NK-92 (cell line): ENCODE results near the gene CAMK2A.
"Not testable (repeated sequence)": the region's sequence is repeated elsewhere in the genome, so short reads cannot be mapped to it uniquely, and the experiment has no call there.

Experiments used
- DNase-seq: peaks from one replicate; lab custom pipeline; 2025; ENCODE audit not compliant: unreplicated experiment; lab: John Stamatoyannopoulos, UW

The CAMK2A gene

GRCh38 chr5:150255659-150256409, 33.7 kb downstream of the CAMK2A start:
- DNase-seq, result no peak

DNA sequence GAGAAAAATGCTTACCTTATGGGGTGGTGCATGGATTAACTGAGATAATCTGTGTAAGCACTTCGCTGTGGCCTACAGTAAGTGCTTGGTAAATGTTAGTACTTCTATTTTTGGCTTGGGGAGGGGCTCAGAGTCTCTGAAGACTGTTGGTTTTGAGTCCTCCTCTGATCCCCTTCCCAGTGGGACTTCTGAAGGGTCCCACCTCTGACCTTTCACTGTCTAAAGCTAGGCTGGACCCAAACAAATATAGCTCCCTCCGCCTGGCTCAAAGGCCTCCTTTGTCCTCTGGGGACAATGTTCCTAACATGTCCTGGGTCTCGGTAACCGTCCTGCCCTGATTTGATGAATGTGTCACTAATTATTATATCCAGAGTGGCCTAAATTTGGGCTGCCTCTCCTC, 34.8 kb downstream of the CAMK2A start:
- DNase-seq, result no peak

DNA sequence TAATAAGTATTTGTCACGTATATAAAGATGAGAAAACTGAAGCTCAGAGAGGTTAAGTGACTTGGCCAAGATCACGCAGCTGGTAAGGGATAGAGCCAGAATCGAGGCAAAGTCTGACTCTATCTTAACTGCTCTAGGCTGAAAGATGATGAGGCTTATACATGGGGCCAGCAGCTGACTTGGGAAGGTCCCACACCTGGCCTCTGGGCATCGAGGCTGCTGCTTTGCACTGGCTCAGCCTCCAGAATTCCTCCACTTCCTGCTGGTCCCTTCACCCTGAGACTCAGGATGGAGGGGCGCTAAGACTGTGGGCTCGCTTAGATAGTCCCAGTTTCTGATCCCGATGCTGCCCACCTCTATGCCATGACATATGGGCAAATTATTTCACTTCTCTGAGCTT, 35.2 kb downstream of the CAMK2A start:
- no peak for DNase-seq

- no peak for DNase-seq
Observed at GRCh38 chr5:150253416-150254208, 36.0 kb downstream of the CAMK2A start.

DNA sequence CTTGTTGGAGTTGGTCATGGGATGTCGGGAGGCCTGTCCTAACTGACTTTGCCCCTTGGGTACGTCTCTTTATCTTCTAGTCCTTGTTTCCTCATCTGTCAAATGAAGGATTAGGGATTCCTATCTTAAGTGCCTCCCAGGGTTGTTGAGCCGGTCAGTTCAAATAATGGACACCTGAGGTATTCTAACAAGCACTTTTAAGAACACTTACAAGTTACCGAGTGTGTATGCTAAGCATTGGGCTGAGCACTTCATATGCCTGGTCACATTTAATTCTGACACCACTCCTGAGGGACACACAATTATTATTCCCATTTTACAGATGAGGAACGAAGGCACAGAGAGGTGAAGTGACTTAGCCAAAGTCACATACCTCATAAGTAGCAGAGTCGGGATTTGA, 37.1 kb downstream of the CAMK2A start:
- DNase-seq, result no peak

GRCh38 chr5:150251504-150251903, 38.1 kb downstream of the CAMK2A start:
- no peak for DNase-seq

GRCh38 chr5:150249744-150250143, 39.8 kb downstream of the CAMK2A start:
- DNase-seq, result no peak

DNA sequence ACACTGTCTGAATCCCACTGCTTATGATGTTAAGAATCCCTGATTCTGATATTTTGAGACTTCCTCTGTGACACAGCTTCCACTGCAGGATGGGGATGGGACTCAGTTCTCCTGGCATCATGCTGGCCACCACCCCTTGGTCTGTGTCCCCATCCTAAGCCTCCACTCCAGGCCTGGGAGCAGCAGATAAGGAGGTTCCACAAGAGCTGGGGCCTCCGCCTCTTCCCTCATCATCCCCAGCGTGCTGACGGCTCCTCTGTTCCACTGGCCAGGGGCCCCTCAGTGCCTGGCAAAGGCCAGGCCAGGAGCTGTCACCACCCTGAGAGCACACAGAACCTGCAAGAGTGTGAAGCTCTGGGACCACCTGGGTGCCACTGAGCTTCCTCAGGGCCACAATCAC, 40.6 kb downstream of the CAMK2A start:
- DNase-seq, result no peak

GRCh38 chr5:150248493-150248892, 41.1 kb downstream of the CAMK2A start:
- DNase-seq, result not testable (repeated sequence)

GRCh38 chr5:150247726-150248125, 41.8 kb downstream of the CAMK2A start:
- DNase-seq, result no peak

DNA sequence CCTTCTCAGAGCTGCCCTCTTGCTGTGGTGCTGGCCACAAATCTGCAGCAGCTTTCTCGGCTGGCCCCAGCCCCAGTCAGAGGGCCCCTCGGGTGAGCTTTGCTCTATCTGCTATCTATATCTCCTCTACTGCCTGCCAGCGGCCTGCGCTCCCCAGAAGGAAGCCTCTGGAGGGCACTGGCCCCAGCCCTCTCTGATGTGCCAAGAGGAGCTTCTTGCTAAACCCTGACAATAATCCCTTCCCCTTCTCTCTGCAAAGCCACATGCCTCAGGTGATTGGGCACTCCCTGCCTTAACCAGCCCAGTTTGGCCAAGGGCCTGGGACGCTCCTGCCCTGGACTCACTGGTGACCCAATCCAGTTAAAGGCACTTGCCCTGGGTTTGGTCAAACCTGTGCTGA, 42.7 kb downstream of the CAMK2A start:
- no peak for DNase-seq

GRCh38 chr5:150246429-150246828, 43.1 kb downstream of the CAMK2A start:
- DNase-seq, result no peak

GRCh38 chr5:150245808-150246207, 43.8 kb downstream of the CAMK2A start:
- no peak for DNase-seq

DNA sequence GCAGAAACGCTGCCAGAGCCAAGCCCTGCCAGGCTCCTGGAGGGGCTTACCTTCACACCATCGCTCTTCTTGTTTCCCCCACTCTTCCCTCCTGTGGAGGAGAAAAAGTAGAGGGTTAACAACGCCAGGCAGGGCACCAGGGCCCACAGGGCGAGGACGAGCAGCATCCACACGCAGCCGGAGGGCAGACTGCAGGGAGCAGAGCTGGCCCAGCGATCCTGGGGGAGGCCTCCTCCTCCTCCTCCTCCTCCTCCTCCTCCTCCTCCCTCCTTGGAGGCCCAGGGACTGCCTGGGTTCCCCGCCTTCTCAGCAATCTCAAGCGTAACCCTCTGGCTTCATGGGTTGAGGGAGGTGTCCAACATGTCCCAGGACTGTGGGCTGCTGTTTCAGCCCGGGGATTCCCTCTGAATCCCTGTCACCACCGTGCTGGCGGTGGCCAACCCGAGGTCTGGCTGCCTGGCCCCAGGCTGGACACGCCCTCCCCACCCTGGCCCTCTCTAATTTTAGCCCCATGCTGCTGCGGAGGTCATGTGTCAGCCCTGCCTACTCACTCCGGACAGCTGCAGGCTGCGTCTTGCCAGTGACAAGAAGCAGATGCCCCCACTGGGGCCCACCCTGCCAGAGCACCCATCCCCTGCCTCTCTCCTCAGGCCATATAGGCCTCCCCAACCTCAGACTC, 44.3 kb downstream of the CAMK2A start:
- no peak for DNase-seq

DNA sequence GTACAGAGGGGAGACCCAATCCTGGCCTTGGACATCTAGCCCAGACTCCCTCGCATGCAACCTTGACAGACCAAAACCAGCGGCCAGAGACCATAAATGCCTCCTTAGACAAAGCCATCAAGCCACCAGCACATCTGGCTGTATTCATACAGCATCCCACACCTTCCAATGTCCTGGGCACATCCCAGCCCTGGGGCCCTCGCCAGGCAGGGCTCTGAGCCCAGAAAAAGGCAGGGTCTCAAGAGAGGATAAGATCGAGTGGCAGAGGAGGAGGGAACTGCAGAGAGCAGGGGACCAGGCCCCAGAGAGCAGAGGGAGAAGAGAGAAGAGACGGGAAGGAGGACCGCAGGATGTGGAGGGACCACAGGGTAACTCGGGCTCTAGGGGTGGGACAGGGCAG, 45.4 kb downstream of the CAMK2A start:
- DNase-seq, result no peak

GRCh38 chr5:150243590-150243989, 46.0 kb downstream of the CAMK2A start:
- no peak for DNase-seq

DNA sequence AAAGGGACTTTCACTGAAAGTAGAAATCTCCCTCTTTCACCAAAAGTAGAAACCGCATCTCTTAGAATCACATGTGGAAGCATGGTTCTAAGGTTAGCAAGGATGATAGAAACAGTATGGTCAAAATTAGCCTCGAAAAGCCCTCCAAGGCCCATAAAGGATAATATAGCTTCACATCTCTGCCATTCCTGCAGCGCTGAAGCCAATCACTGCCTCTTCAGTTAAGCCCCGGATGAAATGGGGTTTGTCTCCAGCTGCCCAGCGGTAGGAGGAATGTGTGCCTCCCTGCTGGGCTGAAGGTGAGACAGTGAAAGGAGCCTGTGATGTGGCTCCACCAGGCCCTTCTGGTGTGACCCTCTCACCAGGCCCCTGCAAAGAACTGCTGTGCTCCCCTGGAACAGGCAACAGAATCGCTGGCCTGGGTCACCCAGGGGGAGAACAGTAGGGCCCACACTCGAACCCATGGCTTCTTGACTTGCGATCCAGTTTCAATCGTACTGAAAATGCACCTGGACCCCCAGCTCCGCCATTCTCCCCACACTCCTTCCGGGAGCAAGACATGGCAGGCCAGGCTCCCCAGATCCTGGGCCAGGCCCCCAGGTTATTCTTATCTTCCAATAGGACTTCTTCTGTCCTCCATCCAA, 47.2 kb downstream of the CAMK2A start:
- no peak for DNase-seq

- no peak for DNase-seq
Observed at GRCh38 chr5:150241298-150242160, 48.0 kb downstream of the CAMK2A start.

DNA sequence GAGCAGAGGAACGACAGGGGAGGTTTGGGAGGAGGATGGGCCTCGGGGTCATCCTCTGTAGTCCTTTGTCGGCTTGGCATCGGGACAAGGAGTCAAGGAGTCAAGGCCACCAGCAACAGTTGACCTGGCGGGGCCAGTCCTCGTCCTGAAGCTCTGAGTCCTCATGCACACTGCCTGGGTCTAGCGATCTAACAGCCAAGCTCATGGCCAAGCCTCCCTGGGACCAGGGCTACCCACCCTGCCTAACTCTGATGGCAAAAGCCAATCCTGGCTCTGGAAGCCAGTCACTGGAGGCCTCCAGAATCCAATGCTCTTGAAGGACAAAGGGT, 49.8 kb downstream of the CAMK2A start:
- DNase-seq, result no peak

GRCh38 chr5:150239099-150239793, 50.3 kb downstream of the CAMK2A start:
- DNase-seq, result no peak
